Stimulated activated CD8-positive, alpha-beta memory T cell treated with anti-CD3 and anti-CD28 coated beads, Interleukin-15, amount 100 ng/mL, for 24 hours (primary cell): ENCODE measurements around the gene RNPEP.
"Not testable (repeated sequence)": the region's sequence is repeated elsewhere in the genome, so short reads cannot be mapped to it uniquely, and the experiment has no call there.

Source experiments
- DNase-seq: peaks from one replicate; pipeline ENCODE4 v3.0.0-alpha.2; 2020; ENCODE audit warnings: low read depth

Gene RNPEP

DNA sequence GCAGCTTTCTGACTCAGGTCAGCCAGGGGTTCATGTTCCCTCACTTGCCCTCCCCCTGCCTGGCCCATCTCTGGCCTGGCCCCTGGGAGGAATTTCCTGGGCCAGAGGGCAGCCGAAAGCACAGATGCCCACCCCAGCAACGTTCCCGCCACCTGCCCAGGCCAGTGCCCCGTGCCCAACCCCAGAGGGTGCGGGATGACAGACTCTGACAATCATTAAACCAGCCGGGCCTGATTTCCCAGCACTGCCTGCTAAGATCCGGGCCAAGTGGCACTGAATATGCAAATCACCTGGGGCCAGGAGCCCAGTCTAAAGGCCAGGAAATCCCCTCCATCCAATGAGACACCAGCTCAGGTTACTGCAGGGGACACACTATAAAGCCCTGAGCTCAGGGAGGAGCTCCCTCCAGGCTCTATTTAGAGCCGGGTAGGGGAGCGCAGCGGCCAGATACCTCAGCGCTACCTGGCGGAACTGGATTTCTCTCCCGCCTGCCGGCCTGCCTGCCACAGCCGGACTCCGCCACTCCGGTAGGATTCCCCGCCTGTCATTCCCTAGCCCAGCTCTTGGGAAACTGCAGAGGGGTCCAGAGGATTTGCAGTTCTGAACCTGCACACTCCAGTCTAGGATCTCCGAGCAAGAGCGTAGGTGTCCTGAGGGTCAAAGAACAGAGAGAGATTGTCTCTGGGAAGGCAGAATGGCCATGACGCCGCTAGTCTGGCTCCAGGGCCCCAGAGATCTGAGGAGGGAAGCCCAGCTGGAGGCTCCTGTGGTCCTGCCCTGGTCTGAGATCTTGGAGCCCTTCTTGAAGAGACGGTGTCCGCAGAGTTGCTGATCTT, 27.9 kb downstream of the RNPEP start, which contains the start of gene ELF3:
Gene ELF3, plus strand, starts transcription at position 408 of the 836 bp plus-strand sequence. CDS start 550 bp downstream, outside the sequence.
- no peak for DNase-seq

- DNase-seq, result no peak
Observed at GRCh38 chr1:202011994-202012393, 29.5 kb downstream of the RNPEP start.

DNA sequence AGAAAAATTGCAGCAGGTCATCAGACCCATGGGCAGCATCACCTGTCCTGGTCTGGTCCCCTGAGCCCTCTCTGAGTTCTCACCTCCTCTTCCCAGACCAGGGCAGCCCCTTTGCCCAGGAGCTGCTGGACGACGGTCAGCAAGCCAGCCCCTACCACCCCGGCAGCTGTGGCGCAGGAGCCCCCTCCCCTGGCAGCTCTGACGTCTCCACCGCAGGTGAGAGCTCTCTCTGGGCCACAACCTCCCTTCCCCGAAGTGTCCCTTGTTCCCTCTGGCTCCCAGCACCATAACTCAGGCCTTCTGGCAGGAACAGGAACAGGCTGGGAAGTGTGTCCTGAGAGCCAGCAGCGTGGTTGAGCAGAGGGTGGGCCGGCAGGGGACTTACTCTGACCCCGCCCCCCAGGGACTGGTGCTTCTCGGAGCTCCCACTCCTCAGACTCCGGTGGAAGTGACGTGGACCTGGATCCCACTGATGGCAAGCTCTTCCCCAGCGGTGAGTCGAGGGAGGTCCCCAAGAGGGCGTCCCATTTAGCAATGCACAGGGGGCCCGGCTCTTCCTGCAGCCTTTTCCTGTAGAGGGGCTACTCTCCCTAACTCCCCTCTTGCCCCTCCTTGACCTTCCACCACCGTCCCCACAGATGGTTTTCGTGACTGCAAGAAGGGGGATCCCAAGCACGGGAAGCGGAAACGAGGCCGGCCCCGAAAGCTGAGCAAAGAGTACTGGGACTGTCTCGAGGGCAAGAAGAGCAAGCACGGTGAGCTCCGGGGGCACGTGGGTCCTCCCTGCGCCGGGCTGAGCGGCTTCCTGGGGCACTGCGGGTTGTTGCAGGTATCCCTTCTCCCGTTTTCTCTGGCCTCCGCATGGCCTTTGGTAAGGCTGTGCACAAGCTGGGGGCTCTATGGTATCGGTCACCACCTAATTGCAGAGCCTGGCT, 30.4 kb downstream of the RNPEP start:
- DNase-seq, result no peak

- DNase-seq, result no peak
Observed at GRCh38 chr1:202013603-202014002, 31.2 kb downstream of the RNPEP start.

- no peak for DNase-seq
Observed at GRCh38 chr1:202014060-202014459, 31.6 kb downstream of the RNPEP start.

GRCh38 chr1:202014915-202015661, 32.6 kb downstream of the RNPEP start:
- DNase-seq, result no peak

DNA sequence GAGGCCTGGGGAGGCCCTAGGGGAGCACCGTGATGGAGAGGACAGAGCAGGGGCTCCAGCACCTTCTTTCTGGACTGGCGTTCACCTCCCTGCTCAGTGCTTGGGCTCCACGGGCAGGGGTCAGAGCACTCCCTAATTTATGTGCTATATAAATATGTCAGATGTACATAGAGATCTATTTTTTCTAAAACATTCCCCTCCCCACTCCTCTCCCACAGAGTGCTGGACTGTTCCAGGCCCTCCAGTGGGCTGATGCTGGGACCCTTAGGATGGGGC, 33.2 kb downstream of the RNPEP start:
- DNase-seq, result no peak

GRCh38 chr1:202016022-202016810, 33.8 kb downstream of the RNPEP start:
- no peak for DNase-seq

- no peak for DNase-seq
Observed at GRCh38 chr1:202016811-202017748, 34.6 kb downstream of the RNPEP start.

DNA sequence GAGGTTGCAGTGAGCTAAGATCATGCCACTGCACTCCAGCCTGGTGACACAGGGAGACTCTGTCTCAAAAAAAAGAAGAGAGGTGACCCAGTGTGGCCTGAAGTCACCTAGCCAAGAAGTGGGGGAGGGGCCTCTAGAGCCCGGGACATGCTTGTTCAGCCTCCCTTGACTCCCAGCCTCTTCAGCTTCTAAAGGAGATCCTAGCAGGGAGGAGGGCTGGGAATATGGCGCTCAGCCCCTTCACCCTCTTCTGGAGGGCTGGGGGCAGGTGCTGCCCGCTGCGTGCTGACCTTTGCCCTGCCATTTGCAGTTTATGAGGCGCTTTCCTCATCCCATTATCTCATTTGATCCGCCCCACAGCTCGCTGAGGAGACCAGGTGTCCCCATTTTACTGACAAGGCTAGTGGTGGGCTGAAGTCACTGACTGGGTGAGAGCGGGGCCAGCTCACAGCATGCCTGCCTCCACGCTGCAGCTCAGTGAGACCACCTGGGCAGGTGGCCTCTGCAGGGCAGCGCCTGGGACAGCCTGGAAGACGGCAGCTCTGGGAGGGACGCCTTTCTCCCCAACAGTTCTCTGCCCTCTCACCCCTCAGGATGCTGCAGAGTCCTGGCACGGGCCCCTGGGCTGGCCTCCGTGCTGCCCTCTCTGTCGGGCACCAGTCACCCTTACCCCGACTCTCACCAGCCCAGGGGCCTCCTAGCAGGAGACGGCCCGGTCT, 35.5 kb downstream of the RNPEP start:
- DNase-seq, result no peak

GRCh38 chr1:202018468-202019234, 36.2 kb downstream of the RNPEP start:
- no peak for DNase-seq

DNA sequence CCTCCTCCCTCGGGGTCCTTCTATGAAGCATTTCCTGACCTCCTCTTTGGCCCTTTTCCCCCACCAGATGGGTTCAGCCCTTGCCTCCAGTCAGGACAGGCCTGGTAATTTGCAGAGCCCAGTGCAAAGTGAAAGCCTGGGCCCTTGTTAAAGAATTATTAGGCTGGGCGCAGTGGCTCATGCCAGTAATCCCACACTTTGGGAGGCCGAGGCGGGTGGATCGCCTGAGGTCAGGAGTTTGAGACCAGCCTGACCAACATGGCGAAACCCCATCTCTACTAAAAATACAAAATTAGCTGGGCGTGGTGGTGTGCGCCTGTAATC, 36.7 kb downstream of the RNPEP start:
- not testable (repeated sequence) for DNase-seq

DNA sequence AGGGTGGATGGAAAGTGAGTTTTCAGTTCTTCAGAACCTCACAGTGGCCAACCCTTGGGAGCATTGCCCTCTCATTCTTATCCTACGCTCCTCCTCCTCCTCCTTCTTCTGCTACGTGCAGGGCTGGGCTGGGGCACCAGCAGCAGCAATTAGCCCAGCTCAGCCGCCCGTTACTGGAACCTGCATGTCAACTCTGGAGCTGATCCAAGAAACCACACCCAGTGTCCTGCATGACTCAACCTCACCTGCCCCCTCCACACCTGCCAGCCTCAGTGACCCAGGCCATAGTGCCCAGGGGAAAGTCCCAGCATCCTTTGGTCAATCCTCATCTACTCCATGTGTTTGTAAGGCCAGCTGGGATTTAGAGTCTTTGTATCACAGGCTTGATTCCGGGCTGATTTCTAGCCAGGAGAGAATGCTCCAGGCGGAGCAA, 40.6 kb downstream of the RNPEP start:
- no peak for DNase-seq

- no peak for DNase-seq
Observed at GRCh38 chr1:202029171-202029665, 46.8 kb downstream of the RNPEP start.

DNA sequence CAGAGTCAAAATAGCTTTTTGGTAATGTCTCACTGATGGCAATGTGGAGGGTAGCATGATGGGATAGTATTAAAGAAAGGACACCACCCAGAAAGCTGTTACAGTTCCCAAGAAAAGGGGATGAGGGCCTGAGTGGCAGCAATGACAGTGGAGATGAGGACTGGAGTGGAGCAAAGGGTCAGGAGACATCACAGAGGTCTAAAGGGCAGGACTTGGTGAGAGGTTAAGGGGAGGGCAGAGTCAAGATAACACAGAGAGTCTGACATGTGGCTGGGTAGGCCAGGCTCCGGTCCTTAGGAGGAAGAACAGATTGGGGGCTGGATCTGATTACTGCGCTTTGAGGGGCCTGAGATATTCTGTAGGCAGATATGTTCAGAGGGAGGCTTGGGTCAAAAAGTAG, 47.3 kb downstream of the RNPEP start:
- DNase-seq, result no peak

GRCh38 chr1:202031796-202032195, 49.3 kb downstream of the RNPEP start:
- no peak for DNase-seq

DNA sequence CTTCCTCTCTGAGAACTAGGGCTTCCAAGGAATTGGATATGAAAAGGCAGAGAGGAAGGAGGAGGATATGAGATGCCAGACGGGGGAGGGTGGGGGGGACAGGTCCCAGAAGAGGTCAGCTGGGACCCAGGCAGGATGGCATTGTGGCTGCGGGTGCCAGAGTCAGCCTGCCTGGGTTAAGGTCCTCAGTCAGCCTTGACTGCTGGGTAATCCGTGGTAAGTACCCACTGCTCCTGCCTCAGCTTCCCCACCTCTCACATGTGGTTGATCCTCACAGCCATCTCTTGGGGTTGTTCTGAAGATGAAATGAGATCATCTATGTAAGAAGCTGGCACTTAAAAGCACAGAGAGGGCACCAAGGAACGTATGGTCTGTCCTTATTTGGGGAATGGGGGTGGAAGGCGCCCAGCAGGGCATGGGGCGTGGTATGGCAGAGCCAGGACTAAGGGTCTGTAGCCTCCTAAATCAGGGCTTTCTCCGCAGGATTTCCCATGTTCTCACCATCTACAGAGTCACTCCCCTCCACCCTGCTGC, 51.8 kb downstream of the RNPEP start:
- no peak for DNase-seq

- DNase-seq, result no peak
Observed at GRCh38 chr1:202034683-202035462, 52.4 kb downstream of the RNPEP start.
